ENCODE measurements around the gene HACD3.

- TF ChIP-seq EZH2 (IDR thresholded peaks at IDR 0.05; ENCODE audit: low read depth): no peak
- TF ChIP-seq CTCF (conservative IDR thresholded peaks at IDR 0.05): no peak
Observed at GRCh38 chr15:65547841-65548240, 17.6 kb downstream of the HACD3 start.

All from PC-9 (cell line).